Measurements from ENCODE around the gene KCTD11.
"Not testable (repeated sequence)": the region's sequence is repeated elsewhere in the genome, so short reads cannot be mapped to it uniquely, and the experiment has no call there.

KCTD11 gene

GRCh38 chr17:7341842-7342241 lies 10.1 kb upstream of the KCTD11 start:
- in situ Hi-C loops (cut with MboI; ENCODE audit: low sequenced_read_pairs) = no loop called here

DNA sequence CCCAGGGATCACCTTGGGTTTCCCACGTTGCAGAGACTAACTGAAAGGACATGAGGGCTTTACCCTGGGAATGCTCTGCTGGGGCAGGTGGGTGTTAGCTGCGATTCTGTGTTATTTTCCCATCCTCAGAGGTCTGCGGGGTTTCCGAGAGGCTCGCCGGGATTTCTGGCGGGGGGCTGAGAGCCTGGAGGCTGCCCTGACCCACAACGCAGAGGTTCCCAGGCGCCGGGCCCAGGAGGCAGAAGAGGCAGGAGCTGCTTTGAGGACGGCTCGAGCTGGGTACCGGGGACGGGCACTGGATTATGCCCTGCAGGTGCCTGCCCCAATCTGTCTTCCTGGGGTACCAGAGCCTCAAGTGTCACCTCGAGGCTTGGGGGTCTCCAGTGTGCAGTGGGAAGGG lies 8.7 kb upstream of the KCTD11 start:
- in situ Hi-C loops (cut with MboI; ENCODE audit: low sequenced_read_pairs) = no loop called here

- in situ Hi-C loops (cut with MboI; ENCODE audit: low sequenced_read_pairs) = no loop called here
Observed at GRCh38 chr17:7346761-7347614, 5.0 kb upstream of the KCTD11 start.

GRCh38 chr17:7347630-7348477 lies 4.1 kb upstream of the KCTD11 start:
- in situ Hi-C loops (cut with MboI; ENCODE audit: low sequenced_read_pairs) = no loop called here

GRCh38 chr17:7348478-7349242 lies 3.3 kb upstream of the KCTD11 start:
- in situ Hi-C loops (cut with MboI; ENCODE audit: low sequenced_read_pairs) = no loop called here

DNA sequence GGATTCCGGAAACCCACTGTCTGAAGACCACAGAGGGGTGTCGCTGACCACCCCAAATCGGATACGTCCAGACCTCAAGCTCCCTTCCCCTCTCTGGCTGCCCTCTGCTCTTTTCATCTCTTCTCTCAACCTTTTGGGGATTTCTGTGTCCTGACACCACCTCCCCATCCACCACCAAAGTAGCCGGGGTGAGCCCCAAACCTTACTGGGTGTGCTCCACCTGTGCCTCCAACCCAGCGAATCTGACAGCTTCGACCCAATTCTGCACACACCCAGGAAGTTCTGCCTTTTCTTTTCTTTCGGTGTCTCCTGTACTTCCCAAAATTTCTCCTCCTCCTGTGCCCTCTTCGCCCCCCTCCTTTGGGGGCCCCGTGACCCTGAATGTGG lies 534 bp downstream of the KCTD11 start:
- in situ Hi-C loops (cut with MboI; ENCODE audit: low sequenced_read_pairs) = no loop called here

DNA sequence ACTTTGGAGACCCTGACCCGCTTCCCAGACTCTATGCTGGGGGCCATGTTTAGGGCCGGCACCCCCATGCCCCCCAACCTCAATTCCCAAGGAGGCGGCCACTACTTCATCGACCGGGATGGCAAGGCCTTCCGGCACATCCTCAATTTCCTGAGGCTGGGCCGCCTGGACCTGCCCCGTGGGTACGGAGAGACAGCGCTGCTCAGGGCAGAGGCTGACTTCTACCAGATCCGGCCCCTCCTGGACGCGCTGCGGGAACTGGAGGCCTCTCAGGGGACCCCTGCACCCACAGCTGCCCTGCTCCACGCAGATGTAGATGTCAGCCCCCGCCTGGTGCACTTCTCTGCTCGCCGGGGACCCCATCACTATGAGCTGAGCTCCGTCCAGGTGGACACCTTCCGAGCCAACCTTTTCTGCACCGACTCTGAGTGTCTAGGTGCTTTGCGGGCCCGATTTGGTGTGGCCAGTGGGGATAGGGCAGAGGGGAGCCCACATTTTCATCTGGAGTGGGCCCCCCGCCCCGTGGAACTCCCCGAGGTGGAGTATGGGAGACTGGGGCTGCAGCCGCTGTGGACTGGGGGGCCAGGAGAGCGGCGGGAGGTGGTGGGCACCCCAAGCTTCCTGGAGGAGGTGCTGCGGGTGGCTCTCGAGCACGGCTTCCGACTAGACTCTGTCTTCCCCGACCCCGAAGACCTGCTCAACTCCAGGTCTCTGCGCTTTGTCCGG lies 1.1 kb downstream of the KCTD11 start:
- in situ Hi-C loops (cut with MboI; ENCODE audit: low sequenced_read_pairs) = no loop called here

- in situ Hi-C loops (cut with MboI; ENCODE audit: low sequenced_read_pairs) = no loop called here
Observed at GRCh38 chr17:7354262-7354843, 2.4 kb downstream of the KCTD11 start.

- in situ Hi-C loops (cut with MboI; ENCODE audit: low sequenced_read_pairs) = no loop called here
Observed at GRCh38 chr17:7355053-7355452, 3.1 kb downstream of the KCTD11 start, which contains the start of gene TMEM95. Gene TMEM95, plus strand, starts transcription at chr17:7355156. Its CDS starts 49 bp downstream, at chr17:7355205.

GRCh38 chr17:7355573-7355972 lies 3.6 kb downstream of the KCTD11 start:
- in situ Hi-C loops (cut with MboI; ENCODE audit: low sequenced_read_pairs) = no loop called here

DNA sequence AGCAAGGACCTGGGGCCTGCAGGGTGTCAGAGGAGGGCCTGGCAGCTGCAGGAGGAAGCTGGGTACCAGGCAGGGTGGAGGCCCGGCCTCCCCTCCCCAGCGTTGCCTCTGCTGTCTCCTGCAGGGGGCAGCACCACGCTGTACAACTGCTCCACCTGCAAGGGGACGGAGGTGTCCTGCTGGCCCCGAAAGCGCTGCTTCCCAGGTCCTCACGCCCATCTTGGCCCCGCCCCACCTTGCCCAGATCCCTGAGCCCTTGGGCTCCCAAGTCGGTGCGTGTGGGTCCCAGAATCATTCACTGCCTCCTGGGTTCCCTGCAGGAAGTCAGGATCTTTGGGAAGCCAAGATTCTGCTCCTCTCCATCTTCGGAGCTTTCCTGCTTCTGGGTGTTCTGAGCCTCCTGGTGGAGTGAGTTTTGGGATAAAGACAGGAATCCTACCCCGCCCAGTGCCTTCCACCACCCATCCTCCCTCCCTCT lies 4.1 kb downstream of the KCTD11 start:
- in situ Hi-C loops (cut with MboI; ENCODE audit: low sequenced_read_pairs) = no loop called here

- in situ Hi-C loops (cut with MboI; ENCODE audit: low sequenced_read_pairs) = no loop called here
Observed at GRCh38 chr17:7356756-7357155, 4.8 kb downstream of the KCTD11 start.

DNA sequence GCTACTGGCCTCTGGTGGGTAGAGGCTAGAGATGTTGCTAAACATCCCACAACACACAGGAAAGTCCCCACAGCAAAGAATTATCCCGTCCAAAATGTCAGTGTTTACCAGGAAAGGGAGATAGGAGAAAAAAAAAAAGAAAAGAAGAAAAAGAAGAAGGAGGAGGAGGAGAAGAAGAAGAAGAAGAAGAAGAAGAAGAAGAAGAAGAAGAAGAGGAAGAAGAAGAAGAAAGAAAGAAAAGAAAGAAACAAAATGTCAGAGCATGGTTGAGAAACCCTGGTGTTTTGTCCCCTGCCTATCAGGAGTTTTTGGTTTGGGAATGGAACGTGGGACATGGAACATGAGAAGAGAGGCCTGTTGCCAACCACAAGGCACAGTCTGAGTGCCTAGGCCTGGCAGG lies 5.4 kb downstream of the KCTD11 start:
- in situ Hi-C loops (cut with MboI; ENCODE audit: low sequenced_read_pairs) = no loop called here

DNA sequence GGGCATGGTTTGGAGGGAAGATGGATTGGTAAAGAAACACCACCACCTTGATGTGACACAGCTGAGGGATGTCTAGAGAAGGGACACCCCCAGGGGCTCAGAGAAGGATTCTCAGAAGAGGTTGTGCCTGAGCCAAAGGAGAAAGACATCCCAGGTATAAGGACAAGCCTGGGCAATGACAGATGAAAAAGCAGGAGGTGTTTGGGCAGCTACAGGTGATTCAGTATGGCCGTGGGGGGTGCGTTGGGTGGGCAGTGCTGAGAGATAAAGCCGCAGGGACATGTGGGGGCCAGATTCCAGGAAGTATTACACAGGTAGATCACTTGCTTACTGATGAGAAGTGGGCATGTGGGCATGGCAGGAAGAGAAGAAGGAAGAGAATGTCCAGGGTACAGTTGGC lies 9.9 kb downstream of the KCTD11 start:
- in situ Hi-C loops (cut with MboI; ENCODE audit: low sequenced_read_pairs) = no loop called here

GRCh38 chr17:7363311-7363710 lies 11.3 kb downstream of the KCTD11 start:
- in situ Hi-C loops (cut with MboI; ENCODE audit: low sequenced_read_pairs) = no loop called here

DNA sequence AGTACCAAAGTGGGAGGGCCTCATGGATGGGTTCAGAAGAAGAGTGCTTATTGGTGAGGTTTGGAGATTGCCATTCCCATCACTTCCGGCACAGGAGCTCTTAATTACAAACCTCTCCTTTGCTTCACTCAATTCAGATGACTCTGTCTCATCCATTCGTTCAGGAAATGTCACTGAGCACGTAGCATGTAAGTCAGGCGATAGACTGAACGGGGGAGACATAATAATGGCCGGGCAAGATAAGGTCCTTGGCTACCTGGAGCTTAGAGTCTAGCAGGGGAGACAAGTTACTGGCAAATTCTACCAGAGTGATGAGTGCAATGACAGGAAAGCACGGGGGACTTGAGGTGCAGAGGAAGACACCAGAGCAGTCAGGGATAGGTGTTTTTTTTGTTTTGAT lies 14.0 kb downstream of the KCTD11 start:
- in situ Hi-C loops (cut with MboI; ENCODE audit: low sequenced_read_pairs) = not testable (repeated sequence)

DNA sequence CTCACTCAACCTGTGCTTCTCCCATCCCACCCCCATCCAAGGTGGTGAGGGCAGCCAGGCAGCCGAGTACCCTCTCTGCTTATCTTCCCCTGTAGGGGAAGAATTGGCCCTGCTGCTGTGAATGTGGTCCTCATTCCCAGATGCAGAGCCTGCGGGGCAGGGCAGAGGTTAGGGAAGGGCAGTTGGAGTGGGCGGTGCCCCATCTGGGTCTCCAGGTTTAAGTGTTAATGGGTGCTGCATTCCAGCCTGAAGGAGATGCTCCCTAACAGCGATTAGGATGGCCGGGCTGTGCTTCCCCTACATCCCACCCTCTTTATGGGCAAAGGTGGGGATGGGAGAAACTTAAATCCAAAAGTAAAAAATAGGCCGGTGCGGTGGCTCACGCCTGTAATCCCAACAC lies 15.1 kb downstream of the KCTD11 start:
- in situ Hi-C loops (cut with MboI; ENCODE audit: low sequenced_read_pairs) = no loop called here

GRCh38 chr17:7367918-7368598 lies 16.1 kb downstream of the KCTD11 start:
- in situ Hi-C loops (cut with MboI; ENCODE audit: low sequenced_read_pairs) = no loop called here

DNA sequence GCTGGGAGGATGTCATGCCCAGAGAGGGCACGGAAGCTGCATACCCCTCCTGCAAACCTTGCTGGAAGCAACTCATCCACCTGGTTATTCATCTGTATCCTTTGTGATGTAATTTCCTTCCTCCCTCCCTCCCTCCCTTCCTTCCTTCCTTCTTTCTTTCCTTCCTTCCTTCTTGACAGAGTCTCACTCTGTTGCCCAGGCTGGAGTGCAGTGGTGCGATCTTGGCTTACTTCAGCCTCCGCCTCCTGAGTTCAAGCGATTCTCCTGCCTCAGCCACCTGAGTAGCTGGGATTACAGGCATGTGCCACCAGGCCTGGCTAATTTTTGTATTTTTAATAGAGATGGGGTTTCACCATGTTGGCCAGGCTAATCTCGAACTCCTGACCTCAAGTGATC lies 16.6 kb downstream of the KCTD11 start:
- in situ Hi-C loops (cut with MboI; ENCODE audit: low sequenced_read_pairs) = not testable (repeated sequence)

All from HL-60/S4 treated with retinoic acid at 250 ng/mL for 4 days and 3 days (cell line).